ENCODE results near the gene GSTT2B. TPM values are rescaled to one million over a fixed set of nuclear protein-coding genes. Genes with fewer than 3 reads are reported as not detected.
"Not testable (repeated sequence)": the region's sequence is repeated elsewhere in the genome, so short reads cannot be mapped to it uniquely, and the experiment has no call there.

GSTT2B gene, protein sequence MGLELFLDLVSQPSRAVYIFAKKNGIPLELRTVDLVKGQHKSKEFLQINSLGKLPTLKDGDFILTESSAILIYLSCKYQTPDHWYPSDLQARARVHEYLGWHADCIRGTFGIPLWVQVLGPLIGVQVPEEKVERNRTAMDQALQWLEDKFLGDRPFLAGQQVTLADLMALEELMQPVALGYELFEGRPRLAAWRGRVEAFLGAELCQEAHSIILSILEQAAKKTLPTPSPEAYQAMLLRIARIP
- under 1 TPM; 0.37 to 0.41 TPM for total RNA-seq

GRCh38 chr22:23961084-23961771 is at the start of gene GSTT2B:
Gene GSTT2B, minus strand, starts transcription at chr22:23961195. Its CDS starts 64 bp downstream, at chr22:23961131.
- H3K27ac Mint-ChIP-seq; H3K36me3 Mint-ChIP-seq (ENCODE audit: low read depth); H3K27me3 Mint-ChIP-seq; H3K4me1 Mint-ChIP-seq; H3K9me3 Mint-ChIP-seq; H3K4me3 Mint-ChIP-seq: not testable (repeated sequence)
- peak; percentile 32 for ATAC-seq (replicated peaks)

DNA sequence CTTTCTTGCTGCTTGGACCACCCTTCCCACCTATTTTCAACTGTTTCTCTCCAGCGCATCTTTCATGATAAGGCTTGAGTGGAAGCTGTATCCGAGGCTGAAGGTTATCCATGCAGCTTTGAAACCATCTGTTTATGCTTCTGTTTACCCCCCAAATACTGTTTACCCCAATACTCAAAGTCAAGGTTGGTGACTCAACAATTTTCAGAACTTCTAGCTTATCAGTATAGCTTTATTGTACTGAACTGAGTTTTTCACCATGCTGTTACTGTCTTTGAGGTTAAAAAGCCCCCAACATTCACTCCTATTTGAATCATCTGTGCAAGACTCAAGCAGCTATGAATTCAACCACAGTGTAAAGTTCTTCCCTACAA is 49.0 kb upstream of the GSTT2B start:
- ATAC-seq (replicated peaks), result no peak
- peaks cover 21% of the 10 kb centered on the region for H3K36me3 Mint-ChIP-seq (ENCODE audit: low read depth)
- peak overlapping the region; percentile 87 for H3K27ac Mint-ChIP-seq
- peak overlapping the region; percentile 90 for H3K4me3 Mint-ChIP-seq
- no peaks in the 10 kb centered on the region for H3K27me3 Mint-ChIP-seq
- H3K9me3 Mint-ChIP-seq, result no peaks in the 10 kb centered on the region
- peaks cover 13% of the 10 kb centered on the region for H3K4me1 Mint-ChIP-seq

DNA sequence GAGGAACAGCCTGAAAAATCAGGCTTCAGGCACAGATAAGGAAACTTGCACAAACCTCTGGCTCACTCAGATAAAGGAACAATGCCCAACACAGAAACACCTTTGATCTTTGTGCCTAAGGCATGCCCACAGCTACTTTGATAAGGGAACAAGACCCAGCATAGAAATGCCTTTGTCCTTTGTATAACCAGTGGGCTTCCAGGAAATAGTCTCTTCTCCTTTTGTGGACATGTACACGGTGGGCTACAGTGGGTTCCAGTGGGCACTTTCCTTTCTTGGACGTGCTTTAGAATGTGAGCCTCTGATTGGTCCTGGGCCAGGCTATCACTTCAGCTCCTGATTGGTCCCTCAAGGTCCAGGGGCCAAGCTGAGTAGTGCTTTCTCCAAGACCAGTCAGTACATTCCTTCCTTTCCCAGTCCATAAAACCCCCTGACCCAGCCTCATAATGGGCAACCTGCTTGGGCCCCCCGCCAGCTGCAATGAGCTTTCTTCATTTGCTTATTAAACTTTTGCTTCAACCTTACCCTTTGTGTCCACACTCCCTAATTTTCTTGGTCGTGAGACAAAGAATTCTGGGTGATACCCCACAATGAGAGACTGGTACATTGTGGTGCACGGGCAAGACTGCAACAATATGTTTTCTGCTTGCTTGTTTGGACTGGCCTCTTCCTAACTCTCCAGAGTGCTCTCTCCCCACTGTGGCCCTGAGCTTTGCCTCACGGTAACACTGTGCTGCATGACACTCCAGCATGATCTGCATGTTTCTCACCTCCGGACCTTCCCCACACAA is 48.4 kb upstream of the GSTT2B start:
- ATAC-seq (replicated peaks), result no peak
- no peak overlapping the region for H3K27ac Mint-ChIP-seq
- H3K36me3 Mint-ChIP-seq (ENCODE audit: low read depth), result peaks cover 20% of the 10 kb centered on the region
- no peaks in the 10 kb centered on the region for H3K9me3 Mint-ChIP-seq
- H3K4me3 Mint-ChIP-seq, result no peak overlapping the region
- no peaks in the 10 kb centered on the region for H3K27me3 Mint-ChIP-seq
- H3K4me1 Mint-ChIP-seq, result peaks cover 9% of the 10 kb centered on the region

- no peak overlapping the region for H3K27ac Mint-ChIP-seq
- no peak for ATAC-seq (replicated peaks)
- H3K36me3 Mint-ChIP-seq (ENCODE audit: low read depth), result peaks cover 14% of the 10 kb centered on the region
- H3K27me3 Mint-ChIP-seq, result peaks cover 2% of the 10 kb centered on the region
- no peak overlapping the region for H3K4me3 Mint-ChIP-seq
- H3K4me1 Mint-ChIP-seq, result peaks cover 4% of the 10 kb centered on the region
- H3K9me3 Mint-ChIP-seq, result no peaks in the 10 kb centered on the region
Observed at GRCh38 chr22:24008381-24009226, 47.6 kb upstream of the GSTT2B start.

GRCh38 chr22:24008022-24008283 is 47.0 kb upstream of the GSTT2B start:
- Mint-ChIP-seq H3K36me3 (ENCODE audit: low read depth) (peaks cover 10% of the 10 kb centered on the region), H3K9me3 (no peaks in the 10 kb centered on the region), H3K4me3 (no peak overlapping the region), H3K27ac (no peak overlapping the region), H3K4me1 (no peaks in the 10 kb centered on the region), H3K27me3 (peaks cover 6% of the 10 kb centered on the region)
- ATAC-seq (replicated peaks), result no peak

DNA sequence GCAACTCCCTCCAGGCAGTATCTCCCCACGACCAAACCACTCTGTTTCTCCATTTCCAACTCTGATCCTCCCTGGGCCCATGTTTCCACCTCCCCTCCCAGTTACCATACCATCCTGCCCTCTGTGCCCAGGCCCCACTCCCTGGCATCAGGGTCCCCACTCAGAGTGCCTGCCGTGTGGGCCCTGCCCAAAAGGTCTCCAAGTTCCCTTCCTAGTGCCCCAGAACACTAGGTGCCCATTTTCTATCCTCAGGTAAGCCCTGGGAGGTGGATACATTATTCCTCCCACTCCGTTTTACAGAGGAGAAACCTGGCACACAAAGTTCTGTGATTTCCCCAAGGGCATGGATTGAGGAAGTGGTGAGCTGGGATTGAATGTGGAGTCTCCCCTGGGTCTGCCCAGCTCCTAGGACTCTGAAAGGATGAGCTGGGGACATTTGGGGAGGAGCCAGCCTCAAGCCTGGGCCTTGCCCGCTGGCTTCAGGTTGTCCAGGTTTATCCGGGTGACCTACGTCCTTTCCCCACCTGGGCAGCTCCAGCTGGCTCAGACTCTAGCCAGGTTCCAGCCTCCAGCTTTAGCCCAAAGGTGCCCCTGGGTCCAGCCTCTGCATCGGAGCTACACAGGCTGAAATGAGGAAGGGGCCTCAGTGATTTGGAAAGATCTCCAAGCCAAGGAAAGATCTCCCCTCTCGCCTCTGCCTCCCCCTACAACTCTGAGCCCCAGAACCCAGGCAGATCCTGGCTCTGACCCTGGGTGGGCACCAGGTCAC is 46.4 kb upstream of the GSTT2B start:
- no peak for ATAC-seq (replicated peaks)
- H3K27ac Mint-ChIP-seq, result no peak overlapping the region
- H3K9me3 Mint-ChIP-seq, result no peaks in the 10 kb centered on the region
- peaks cover 10% of the 10 kb centered on the region for H3K36me3 Mint-ChIP-seq (ENCODE audit: low read depth)
- H3K27me3 Mint-ChIP-seq, result peaks cover 6% of the 10 kb centered on the region
- H3K4me1 Mint-ChIP-seq, result no peaks in the 10 kb centered on the region
- H3K4me3 Mint-ChIP-seq, result no peak overlapping the region

GRCh38 chr22:24006914-24007214 is 45.9 kb upstream of the GSTT2B start:
- Mint-ChIP-seq H3K27me3 (peaks cover 10% of the 10 kb centered on the region), H3K9me3 (no peaks in the 10 kb centered on the region), H3K4me1 (no peaks in the 10 kb centered on the region), H3K27ac (no peak overlapping the region), H3K36me3 (ENCODE audit: low read depth) (peaks cover 10% of the 10 kb centered on the region), H3K4me3 (no peak overlapping the region)
- ATAC-seq (replicated peaks), result no peak

DNA sequence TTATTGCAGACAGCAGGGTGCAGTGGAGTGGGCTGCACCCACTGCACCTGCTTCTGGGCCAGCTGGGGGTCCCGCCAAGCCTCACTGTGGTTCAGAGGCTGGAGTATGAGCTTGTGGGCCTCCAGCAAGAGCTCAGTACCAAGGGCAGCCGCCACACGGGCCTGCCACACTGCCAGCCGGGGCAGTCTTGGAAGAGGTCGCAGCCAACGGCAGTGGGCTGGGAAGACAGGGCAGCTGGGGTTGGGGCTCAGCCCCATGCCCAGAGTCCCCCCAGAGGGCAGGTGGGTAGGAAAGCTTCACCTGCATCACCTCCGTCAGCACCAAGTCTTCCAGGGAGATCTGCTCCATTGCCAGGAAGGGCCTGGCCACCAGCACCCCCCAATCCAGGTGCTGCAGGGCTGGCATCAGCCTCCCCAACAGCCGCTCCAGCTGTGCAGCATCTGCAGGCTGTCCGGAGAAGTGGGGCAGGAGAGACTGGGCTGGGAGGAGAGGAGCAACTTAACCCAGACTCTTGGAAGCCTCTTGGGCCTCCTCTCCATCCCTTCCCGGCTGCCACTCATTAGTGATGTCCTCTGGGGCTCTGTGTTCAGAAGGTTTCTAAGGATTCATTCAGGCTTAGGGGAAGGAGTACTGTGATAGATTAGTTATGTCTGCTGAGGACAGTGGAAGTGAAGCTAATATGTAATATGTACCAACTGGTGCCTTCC is 45.4 kb upstream of the GSTT2B start:
- Mint-ChIP-seq H3K4me3 (no peak overlapping the region), H3K36me3 (ENCODE audit: low read depth) (peaks cover 5% of the 10 kb centered on the region), H3K27ac (peak overlapping the region; percentile 56), H3K4me1 (no peaks in the 10 kb centered on the region), H3K27me3 (peaks cover 13% of the 10 kb centered on the region), H3K9me3 (no peaks in the 10 kb centered on the region)
- ATAC-seq (replicated peaks), result no peak

DNA sequence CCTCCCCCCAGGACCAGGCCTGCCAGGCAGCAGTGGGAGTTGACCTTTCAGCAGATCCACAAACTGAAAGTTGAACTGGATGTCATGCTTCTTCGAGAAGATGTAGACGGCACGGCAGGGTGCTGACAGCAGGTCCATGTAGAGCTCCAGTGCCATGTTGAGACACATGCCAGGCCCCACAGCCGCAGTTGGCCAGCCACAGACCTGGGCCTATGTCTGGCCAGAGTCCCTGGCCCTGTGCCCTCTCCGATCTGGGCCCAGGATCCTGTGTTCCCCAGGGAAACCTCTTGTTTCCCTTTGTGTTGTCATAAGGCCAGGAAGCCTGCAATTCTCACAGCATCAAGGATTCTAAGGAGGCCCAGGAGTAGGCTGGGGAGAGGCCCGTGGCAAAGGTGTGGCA is 44.2 kb upstream of the GSTT2B start, which contains the start of gene GSTT4:
Gene GSTT4 (minus strand): TSS at position 253 of the 400 bp plus-strand sequence. CDS start 97 bp downstream, at position 156.
- H3K36me3 Mint-ChIP-seq (ENCODE audit: low read depth), result no peaks in the 10 kb centered on the region
- no peaks in the 10 kb centered on the region for H3K9me3 Mint-ChIP-seq
- H3K27me3 Mint-ChIP-seq, result peaks cover 13% of the 10 kb centered on the region
- no peak for ATAC-seq (replicated peaks)
- peak within 1 kb of the TSS; percentile 56 for H3K27ac Mint-ChIP-seq
- H3K4me3 Mint-ChIP-seq, result no peak within 1 kb of the TSS
- H3K4me1 Mint-ChIP-seq, result no peaks in the 10 kb centered on the region

- Mint-ChIP-seq H3K4me3 (no peak overlapping the region), H3K4me1 (no peaks in the 10 kb centered on the region), H3K9me3 (no peaks in the 10 kb centered on the region), H3K36me3 (ENCODE audit: low read depth) (no peaks in the 10 kb centered on the region), H3K27me3 (peaks cover 13% of the 10 kb centered on the region), H3K27ac (no peak overlapping the region)
- ATAC-seq (replicated peaks), result no peak
Observed at GRCh38 chr22:24003887-24004286, 42.9 kb upstream of the GSTT2B start.

DNA sequence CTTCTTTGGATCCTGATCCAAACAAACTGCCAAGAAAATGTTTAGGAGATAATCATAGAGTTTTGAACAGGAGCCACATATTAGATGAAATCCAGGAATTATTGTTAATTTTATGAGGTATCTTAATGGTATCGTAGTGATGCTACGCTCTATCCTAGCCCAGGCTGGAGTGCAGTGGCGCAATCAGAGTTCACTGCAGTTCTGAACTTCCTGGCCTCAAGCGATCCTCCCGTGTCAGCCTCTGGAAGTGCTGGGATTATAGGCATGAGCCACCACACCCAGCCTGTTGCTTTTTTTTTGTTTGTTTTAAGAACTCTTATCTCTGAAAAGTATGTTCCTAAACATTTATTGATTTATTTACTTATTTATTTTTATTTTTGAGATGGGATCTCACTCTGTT is 41.9 kb upstream of the GSTT2B start:
- ATAC-seq (replicated peaks), result no peak
- H3K36me3 Mint-ChIP-seq (ENCODE audit: low read depth), result no peaks in the 10 kb centered on the region
- H3K4me1 Mint-ChIP-seq, result no peaks in the 10 kb centered on the region
- H3K4me3 Mint-ChIP-seq, result no peak overlapping the region
- no peaks in the 10 kb centered on the region for H3K9me3 Mint-ChIP-seq
- H3K27ac Mint-ChIP-seq, result no peak overlapping the region
- H3K27me3 Mint-ChIP-seq, result peaks cover 13% of the 10 kb centered on the region

DNA sequence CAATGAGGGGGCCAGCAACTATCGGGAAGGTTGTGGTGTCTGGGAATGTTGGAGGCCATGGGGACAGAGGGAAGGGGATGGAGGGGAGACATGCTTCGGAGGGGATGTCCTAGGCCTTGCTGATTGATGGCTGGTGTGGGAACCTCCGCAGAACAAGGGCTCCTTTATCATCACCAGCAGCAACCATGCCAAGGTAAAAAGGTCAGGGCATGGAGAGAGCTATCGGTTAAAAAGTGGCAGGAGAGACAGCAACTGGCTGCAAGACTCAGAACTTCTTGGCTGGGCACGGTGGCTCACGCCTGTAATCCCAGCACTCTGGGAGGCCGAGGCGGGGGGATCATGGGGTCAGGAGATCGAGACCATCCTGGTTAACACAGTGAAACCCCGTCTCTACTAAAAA is 41.3 kb upstream of the GSTT2B start:
- Mint-ChIP-seq H3K27ac (no peak overlapping the region), H3K9me3 (no peaks in the 10 kb centered on the region), H3K4me3 (no peak overlapping the region), H3K36me3 (ENCODE audit: low read depth) (no peaks in the 10 kb centered on the region), H3K4me1 (no peaks in the 10 kb centered on the region), H3K27me3 (peaks cover 13% of the 10 kb centered on the region)
- ATAC-seq (replicated peaks), result no peak

DNA sequence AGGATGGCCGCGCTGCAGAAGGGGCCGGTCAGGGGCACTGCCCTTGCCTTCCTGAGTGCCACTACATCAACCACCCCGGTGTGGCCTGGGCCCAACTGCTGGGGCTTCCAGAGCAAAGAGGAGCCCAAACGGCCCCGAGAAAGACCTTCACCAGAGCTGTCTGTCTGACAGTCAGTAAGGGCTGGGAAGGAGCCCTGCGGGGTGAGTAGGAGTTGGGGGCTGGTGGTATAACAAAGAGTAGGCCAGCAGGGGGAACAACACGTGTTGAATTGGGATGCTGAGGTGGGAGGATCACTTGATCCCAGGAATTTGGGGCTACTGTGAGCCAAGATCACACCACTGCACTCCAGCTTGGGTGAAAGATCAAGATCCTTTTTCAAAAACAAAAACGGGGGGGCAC is 40.3 kb upstream of the GSTT2B start:
- Mint-ChIP-seq H3K27ac (no peak overlapping the region), H3K9me3 (no peaks in the 10 kb centered on the region), H3K4me3 (no peak overlapping the region), H3K27me3 (peaks cover 13% of the 10 kb centered on the region), H3K36me3 (ENCODE audit: low read depth) (no peaks in the 10 kb centered on the region), H3K4me1 (no peaks in the 10 kb centered on the region)
- ATAC-seq (replicated peaks), result no peak

All from activated T-helper 17 cell treated with anti-CD3 and anti-CD28 coated beads, Interleukin-2, amount 50 U/mL, for 72 hours (primary cell).